H1 (cell line): Measurements from ENCODE around the gene GTF2B. TPM values are rescaled to one million over a fixed set of nuclear protein-coding genes. Genes with fewer than 3 reads are reported as not detected.

Source experiments
- CTCF ChIA-PET: fragments of 300-600 bp; sonication (Branson Sonifier 250); formaldehyde crosslinking; loops from one replicate; lab custom pipeline; 2021; ENCODE audit not compliant: partially characterized antibody; lab: Charles Lee
- POLR2A ChIA-PET: fragments of 300-600 bp; sonication (Branson Sonifier 250); formaldehyde crosslinking; loops from one replicate; lab custom pipeline; 2021; ENCODE audit warnings: inconsistent platforms; ENCODE audit not compliant: partially characterized antibody; lab: Charles Lee
- DNase-seq, 2 experiments: peaks; one replicate each; pipeline versions ENCODE4 v3.0.0 to v3.0.0-alpha.2; 2010 to 2022; ENCODE audit warnings: low spot score in 2 of 2, low read depth in 1 of 2, mixed read lengths in 1 of 2
- FAIRE-seq: peaks from 2 replicates; lab custom pipeline; 2011; peaks lifted over from hg19 to GRCh38; lab: Jason Lieb, UNC
- H2AFZ ChIP-seq: 2 replicates; pipeline ENCODE4 v1.8.1; 2012; ENCODE audit warnings: low read length, inconsistent platforms
- H2AK5ac ChIP-seq: 2 replicates; pipeline ENCODE4 v1.6.1; 2013; ENCODE audit warnings: low read depth, low read length
- H2BK120ac ChIP-seq: replicated peaks from 2 replicates; pipeline ENCODE3; 2013; ENCODE audit warnings: low read depth, low read length, inconsistent platforms
- H2BK12ac ChIP-seq: 2 replicates; pipeline ENCODE4 v1.6.1; 2013; ENCODE audit warnings: low read depth, low read length
- H2BK15ac ChIP-seq: 2 replicates; pipeline ENCODE4 v1.6.1; 2013; ENCODE audit warnings: low read length
- H2BK20ac ChIP-seq: 2 replicates; pipeline ENCODE4 v1.6.1; 2013; ENCODE audit warnings: low read length
- H2BK5ac ChIP-seq: 2 replicates; pipeline ENCODE4 v1.6.1; 2013; ENCODE audit warnings: low read depth, low read length
- H3K14ac ChIP-seq: 2 replicates; pipeline ENCODE4 v1.6.1; 2013; ENCODE audit warnings: inconsistent platforms; ENCODE audit not compliant: insufficient read length
- H3K18ac ChIP-seq: 2 replicates; pipeline ENCODE4 v1.6.1; 2013; ENCODE audit warnings: low read length; ENCODE audit errors: extremely low read depth
- H3K23ac ChIP-seq: 2 replicates; pipeline ENCODE4 v1.6.1; 2013; ENCODE audit warnings: inconsistent platforms; ENCODE audit not compliant: insufficient read length
- H3K23me2 ChIP-seq: 2 replicates; pipeline ENCODE4 v1.6.1; 2013; ENCODE audit warnings: low read depth, low read length
- H3K27ac ChIP-seq: 2 replicates; pipeline ENCODE4 v1.6.1; 2011; ENCODE audit warnings: low read depth, low read length, inconsistent platforms
- H3K27me3 ChIP-seq, 4 experiments: replicated peaks in 1 of 4; 1 replicate in 1 of 4; 2 replicates in 3 of 4; pipeline versions ENCODE4 v1.6.1 to v1.8.1; 2011 to 2013; ENCODE audit warnings: low read length in 3 of 4, mild to moderate bottlenecking in 3 of 4, inconsistent platforms in 2 of 4, mixed read lengths in 2 of 4, moderate library complexity in 1 of 4; ENCODE audit not compliant: control insufficient read depth in 3 of 4, insufficient read depth in 3 of 4; ENCODE audit errors: extremely low read depth in 1 of 4
- H3K36me3 ChIP-seq, 4 experiments: 2 replicates each; pipeline versions ENCODE4 v1.6.1 to v1.8.1; 2011 to 2013; ENCODE audit warnings: mild to moderate bottlenecking in 4 of 4, low read length in 3 of 4, moderate library complexity in 2 of 4, control low read depth in 1 of 4, inconsistent platforms in 1 of 4; ENCODE audit not compliant: insufficient read depth in 4 of 4, control insufficient read depth in 2 of 4
- H3K4ac ChIP-seq: replicated peaks from 2 replicates; pipeline ENCODE3; 2013; ENCODE audit warnings: low read length, low read depth, mixed read lengths, inconsistent platforms; ENCODE audit not compliant: insufficient read length
- H3K4me1 ChIP-seq, 4 experiments: replicated peaks in 1 of 4; 1 replicate in 1 of 4; 2 replicates in 3 of 4; pipeline versions ENCODE4 v1.6.1 to v1.8.1; 2011 to 2013; ENCODE audit warnings: low read length in 3 of 4, inconsistent platforms in 2 of 4, mixed read lengths in 1 of 4; ENCODE audit not compliant: insufficient read depth in 4 of 4, control insufficient read depth in 3 of 4
- H3K4me2 ChIP-seq, 2 experiments: 2 replicates each; pipeline versions ENCODE4 v1.6.1 to v1.8.1; 2011 to 2013; ENCODE audit warnings: low read depth in 2 of 2, low read length in 2 of 2, control low read depth in 1 of 2, inconsistent platforms in 1 of 2, mild to moderate bottlenecking in 1 of 2; ENCODE audit not compliant: insufficient read depth in 1 of 2
- H3K4me3 ChIP-seq, 4 experiments: fragments of 200-600, 300-600 bp in 1 of 4; sonication (generic), shearing (Covaris generic), sonication (Bioruptor Twin) in 1 of 4; 2 replicates each; pipeline versions ENCODE4 v1.5.1 to v1.8.1; 2011 to 2016; ENCODE audit warnings: low read length in 4 of 4, low read depth in 3 of 4, control low read depth in 2 of 4, inconsistent platforms in 2 of 4, mild to moderate bottlenecking in 2 of 4, mixed read lengths in 1 of 4, moderate library complexity in 1 of 4; ENCODE audit not compliant: insufficient read depth in 2 of 4; ENCODE audit errors: extremely low read depth in 1 of 4
- H3K56ac ChIP-seq: replicated peaks from 2 replicates; pipeline ENCODE3; 2013; ENCODE audit warnings: low read depth, mild to moderate bottlenecking, mixed read lengths, low read length, inconsistent platforms; ENCODE audit not compliant: insufficient read length
- H3K79me1 ChIP-seq: 2 replicates; pipeline ENCODE4 v1.6.1; 2013; ENCODE audit warnings: low read depth, low read length, control low read depth
- H3K79me2 ChIP-seq, 2 experiments: 2 replicates each; pipeline versions ENCODE4 v1.6.1 to v1.8.1; 2012 to 2013; ENCODE audit warnings: low read length in 2 of 2, mild to moderate bottlenecking in 2 of 2, inconsistent platforms in 1 of 2; ENCODE audit not compliant: insufficient read depth in 2 of 2, control insufficient read depth in 1 of 2
- H3K9ac ChIP-seq, 4 experiments: replicated peaks in 1 of 4; 1 replicate in 1 of 4; 2 replicates in 3 of 4; pipeline versions ENCODE4 v1.6.1 to v1.8.1; 2011 to 2013; ENCODE audit warnings: low read depth in 3 of 4, low read length in 3 of 4, control low read depth in 2 of 4, mild to moderate bottlenecking in 2 of 4, moderate library complexity in 2 of 4, inconsistent platforms in 1 of 4; ENCODE audit errors: extremely low read depth in 1 of 4
- H3K9me3 ChIP-seq, 2 experiments: 2 replicates each; pipeline versions ENCODE4 v1.6.1 to v1.8.1; 2012 to 2013; ENCODE audit warnings: mild to moderate bottlenecking in 2 of 2, moderate library complexity in 2 of 2, control low read depth in 1 of 2, inconsistent platforms in 1 of 2, low read depth in 1 of 2, low read length in 1 of 2, mixed read lengths in 1 of 2; ENCODE audit not compliant: insufficient read depth in 2 of 2
- H4K20me1 ChIP-seq, 2 experiments: replicated peaks in 1 of 2; 2 replicates each; pipeline versions ENCODE3 to v1.8.1; 2011 to 2013; ENCODE audit warnings: inconsistent platforms in 2 of 2, low read length in 2 of 2, mild to moderate bottlenecking in 1 of 2; ENCODE audit not compliant: insufficient read depth in 2 of 2, control insufficient read depth in 1 of 2
- H4K5ac ChIP-seq: 2 replicates; pipeline ENCODE4 v1.6.1; 2013; ENCODE audit warnings: low read length, low read depth, mixed read lengths, inconsistent platforms; ENCODE audit not compliant: insufficient read length
- H4K8ac ChIP-seq: 2 replicates; pipeline ENCODE4 v1.8.0; 2013; ENCODE audit warnings: mild to moderate bottlenecking, moderate library complexity, low read length, inconsistent platforms; ENCODE audit not compliant: insufficient read depth; ENCODE audit errors: extremely low read depth
- H4K91ac ChIP-seq: replicated peaks from 2 replicates; pipeline ENCODE3; 2013; ENCODE audit warnings: low read length, mixed read lengths, inconsistent platforms; ENCODE audit not compliant: insufficient read length
- CBX8 ChIP-seq: fragments of 300-800, 300-1000 bp; sonication (generic); IDR thresholded peaks from 2 replicates; pipeline ENCODE4 v1.7.1; 2016; ENCODE audit warnings: low read depth, low read length, borderline replicate concordance
- CHD1 ChIP-seq: IDR thresholded peaks from 2 replicates; pipeline ENCODE4 v1.6.1; 2012; ENCODE audit warnings: low read depth, low read length, improper control_type of control experiment
- CHD2 ChIP-seq: IDR thresholded peaks from 2 replicates; pipeline ENCODE4 v1.6.1; 2012; ENCODE audit warnings: low read length, improper control_type of control experiment
- HDAC6 ChIP-seq: IDR thresholded peaks from one replicate; pipeline ENCODE4 v1.7.1; 2012; ENCODE audit warnings: low read depth, mild to moderate bottlenecking, inconsistent platforms, low read length, moderate library complexity
- JUN ChIP-seq: IDR thresholded peaks from 2 replicates; pipeline ENCODE4 v1.6.1; 2011; ENCODE audit warnings: low read depth, mild to moderate bottlenecking, improper control_type of control experiment, low read length
- KDM1A ChIP-seq: fragments of 200-600, 300-600 bp; sonication (generic); IDR thresholded peaks from 2 replicates; pipeline ENCODE4 v1.7.1; 2016; ENCODE audit warnings: mild to moderate bottlenecking, low read length, borderline replicate concordance
- MAFK ChIP-seq: IDR thresholded peaks from 2 replicates; pipeline ENCODE4 v1.6.1; 2012; ENCODE audit warnings: low read depth, mild to moderate bottlenecking, improper control_type of control experiment, low read length
- NANOG ChIP-seq: IDR thresholded peaks from 2 replicates; pipeline ENCODE4 v1.6.1; 2011; ENCODE audit warnings: low read length, low read depth, mild to moderate bottlenecking, inconsistent platforms; ENCODE audit not compliant: insufficient read depth, poor library complexity, severe bottlenecking
- NRF1 ChIP-seq: IDR thresholded peaks from 2 replicates; pipeline ENCODE4 v1.6.1; 2011; ENCODE audit warnings: mild to moderate bottlenecking, low read depth, low read length, improper control_type of control experiment
- RFX5 ChIP-seq: IDR thresholded peaks from 2 replicates; pipeline ENCODE4 v1.6.1; 2011; ENCODE audit warnings: low read depth, low read length, improper control_type of control experiment, borderline replicate concordance
- RNF2 ChIP-seq: fragments of 200-900, 300-1000 bp; sonication (generic); IDR thresholded peaks from 2 replicates; pipeline ENCODE4 v1.7.1; 2016; ENCODE audit warnings: borderline replicate concordance, low read depth, mild to moderate bottlenecking, antibody characterized with exemption, low read length; ENCODE audit not compliant: poor library complexity, severe bottlenecking; ENCODE audit errors: missing control alignments
- RXRA ChIP-seq: IDR thresholded peaks from 2 replicates; pipeline ENCODE4 v1.6.1; 2011; ENCODE audit warnings: low read depth, mild to moderate bottlenecking, low read length, moderate library complexity; ENCODE audit not compliant: insufficient read depth
- SIX5 ChIP-seq: IDR thresholded peaks from 2 replicates; pipeline ENCODE4 v1.6.1; 2011; ENCODE audit warnings: mild to moderate bottlenecking, low read depth, low read length
- SP2 ChIP-seq: IDR thresholded peaks from 2 replicates; pipeline ENCODE4 v1.6.1; 2012; ENCODE audit warnings: mild to moderate bottlenecking, low read length, inconsistent platforms
- TAF1 ChIP-seq: IDR thresholded peaks from 2 replicates; pipeline ENCODE4 v1.6.1; 2011; ENCODE audit warnings: mild to moderate bottlenecking, low read depth, low read length
- TBP ChIP-seq: IDR thresholded peaks from 2 replicates; pipeline ENCODE4 v1.6.1; 2011; ENCODE audit warnings: low read depth, low read length, improper control_type of control experiment
- WGBS, 2 experiments: shearing (Covaris generic) in 1 of 2; methylation state at CpG; one replicate each; pipeline versions ENCODE4 v1.1.6 to v1.1.7; 2013 to 2015; ENCODE audit warnings: low lambda C conversion rate in 2 of 2, mixed read lengths in 2 of 2, inconsistent platforms in 1 of 2, low coverage in 1 of 2, missing lambda C conversion rate in 1 of 2; ENCODE audit not compliant: insufficient replicate concordance in 2 of 2, insufficient coverage in 1 of 2, insufficient read length in 1 of 2; ENCODE audit errors: extremely low coverage in 1 of 2, missing lambda C conversion rate in 1 of 2; 5-methylcytosine and 5-hydroxymethylcytosine counted together
- polyA plus RNA-seq, 7 experiments: library from polyadenylated mRNA; depleted of rRNA in 3 of 7; stranded (reverse) in 5 of 7; unstranded in 2 of 7; fragments of >200 nt in 5 of 7; fragments of 200-250 nt in 2 of 7; gene quantifications; 1 replicate in 5 of 7; 2 replicates in 1 of 7; 4 replicates in 1 of 7; pipeline versions ENCODE4 v1.2.1 to v1.2.3, GENCODE V29; 2011 to 2013; ENCODE audit warnings: missing spikeins in 2 of 7, mixed read lengths in 2 of 7
- total RNA-seq: library from RNA; stranded (reverse); fragmentation: NEBNext Ultra II Directional; extraction: Animal tissue kit (Norgen Biotek cat#: 25700); gene quantifications from 2 replicates; pipeline ENCODE4 v1.2.1, GENCODE V29; 2021

Gene GTF2B
- total and polyA plus RNA-seq, 2 of the 8 experiments (the other 6 are each of a cell fraction or from before 2014, with no cell fraction given): 14.9 to 15.6 TPM

- Histone ChIP-seq H2BK20ac (no peak overlapping the region), H2BK5ac (no peak overlapping the region), H3K56ac (no peak overlapping the region), H3K9me3 (no peaks in the 10 kb centered on the region), H3K14ac (no peak overlapping the region), H3K23ac (no peak overlapping the region), H2AK5ac (no peak overlapping the region), H3K4me1 (no peaks in the 10 kb centered on the region), H2BK120ac (no peak overlapping the region), H3K23me2 (no peaks in the 10 kb centered on the region), H2AFZ (no peak overlapping the region), H3K4ac (no peak overlapping the region), H2BK15ac (no peak overlapping the region), H4K8ac (no peak overlapping the region), H4K5ac (no peak overlapping the region), H4K91ac (no peak overlapping the region), H3K79me1 (no peaks in the 10 kb centered on the region), H3K4me2 (no peak overlapping the region), H3K36me3 (peaks cover 3 to 17% (median 7%) of the 10 kb centered on the region in 4 experiments; a peak in 7 of 8 replicates), H3K9ac (no peak overlapping the region), H3K79me2 (no peaks in the 10 kb centered on the region), H2BK12ac (no peak overlapping the region), H4K20me1 (no peaks in the 10 kb centered on the region), H3K27ac (no peak overlapping the region), H3K27me3 (no peaks in the 10 kb centered on the region), H3K4me3 (no peak overlapping the region), H3K18ac (no peak overlapping the region)
- ChIA-PET POLR2A (no interaction called here), CTCF (no interaction called here)
- DNase-seq (no peak), FAIRE-seq (no peak)
- WGBS, 2 experiments: 90% methylated on average over 1 of the region's 1 CpG; no CpG with 5 or more reads in 1 of the 2 experiments
- TF ChIP-seq RXRA (no peak), SIX5 (no peak), SP2 (no peak), NRF1 (no peak), CBX8 (no peak), HDAC6 (no peak), MAFK (no peak), RFX5 (no peak), CHD1 (no peak), NANOG (no peak), KDM1A (no peak), RNF2 (no peak), JUN (no peak), TAF1 (no peak), CHD2 (no peak), TBP (no peak)
Measured at GRCh38 chr1:88813471-88813870, 77.9 kb downstream of the GTF2B start.
